Keratinocyte (primary cell): Measurements from ENCODE around the gene BTG1. TPM values are rescaled to one million over a fixed set of nuclear protein-coding genes. Genes with fewer than 3 reads are reported as not detected.

Source experiments
- DNase-seq: peaks from one replicate; pipeline ENCODE4 v3.0.0-alpha.2; 2011; ENCODE audit warnings: low read depth, missing footprints, low spot score
- FAIRE-seq: peaks from 2 replicates; lab custom pipeline; 2011; peaks lifted over from hg19 to GRCh38; lab: Jason Lieb, UNC
- H2AFZ ChIP-seq: 2 replicates; pipeline ENCODE4 v1.6.0; 2012; ENCODE audit warnings: low read length, control low read depth, inconsistent platforms; ENCODE audit not compliant: control insufficient read depth
- H3K27ac ChIP-seq: 2 replicates; pipeline ENCODE4 v1.5.1; 2011; ENCODE audit warnings: low read length; ENCODE audit not compliant: control insufficient read depth, insufficient read depth
- H3K27me3 ChIP-seq: 3 replicates; pipeline ENCODE4 v1.6.0; 2011; ENCODE audit warnings: low read length; ENCODE audit not compliant: control insufficient read depth, insufficient read depth; ENCODE audit errors: extremely low read depth
- H3K36me3 ChIP-seq, 2 experiments: 2 replicates in 1 of 2; 3 replicates in 1 of 2; pipeline ENCODE4 v1.5.1; 2011; ENCODE audit warnings: low read length in 2 of 2, mild to moderate bottlenecking in 1 of 2; ENCODE audit not compliant: control insufficient read depth in 2 of 2, insufficient read depth in 2 of 2; ENCODE audit errors: extremely low read depth in 1 of 2
- H3K4me1 ChIP-seq: 3 replicates; pipeline ENCODE4 v1.5.1; 2011; ENCODE audit warnings: low read length; ENCODE audit not compliant: control insufficient read depth, insufficient read depth; ENCODE audit errors: extremely low read depth
- H3K4me2 ChIP-seq: 3 replicates; pipeline ENCODE4 v1.6.0; 2011; ENCODE audit warnings: low read depth, low read length; ENCODE audit not compliant: control insufficient read depth, insufficient read depth; ENCODE audit errors: extremely low read depth
- H3K4me3 ChIP-seq, 3 experiments: fragments of 200-600 bp in 1 of 3; sonication (generic) in 1 of 3; 2 replicates in 2 of 3; 3 replicates in 1 of 3; pipeline ENCODE4 v1.5.1; 2011 to 2016; ENCODE audit warnings: low read length in 3 of 3, mild to moderate bottlenecking in 3 of 3, control low read depth in 2 of 3, inconsistent platforms in 1 of 3, low read depth in 1 of 3, mixed read lengths in 1 of 3, mixed run types in 1 of 3, moderate library complexity in 1 of 3; ENCODE audit not compliant: control insufficient read depth in 2 of 3, insufficient read depth in 2 of 3; ENCODE audit errors: extremely low read depth in 1 of 3
- H3K79me2 ChIP-seq: 2 replicates; pipeline ENCODE4 v1.6.0; 2012; ENCODE audit warnings: low read length; ENCODE audit not compliant: control insufficient read depth, insufficient read depth
- H3K9ac ChIP-seq: 3 replicates; pipeline ENCODE4 v1.6.0; 2011; ENCODE audit warnings: low read length; ENCODE audit not compliant: control insufficient read depth, insufficient read depth; ENCODE audit errors: extremely low read depth
- H3K9me1 ChIP-seq: 3 replicates; pipeline ENCODE4 v1.6.0; 2011; ENCODE audit warnings: low read length; ENCODE audit not compliant: control insufficient read depth, insufficient read depth; ENCODE audit errors: extremely low read depth
- H3K9me3 ChIP-seq: 2 replicates; pipeline ENCODE4 v1.5.1; 2012; ENCODE audit warnings: low read depth, low read length; ENCODE audit not compliant: control insufficient read depth
- H4K20me1 ChIP-seq: 3 replicates; pipeline ENCODE4 v1.6.0; 2011; ENCODE audit warnings: low read length; ENCODE audit not compliant: control insufficient read depth, insufficient read depth; ENCODE audit errors: extremely low read depth
- EZH2 ChIP-seq: IDR thresholded peaks from one replicate; pipeline ENCODE4 v1.6.1; 2012; ENCODE audit warnings: inconsistent platforms, mild to moderate bottlenecking, low read length, moderate library complexity
- dilution Hi-C: fragments of 300-500 bp; cut with MboI; formaldehyde crosslinking; loops from one replicate; pipeline ENCODE4 v1.7.0; 2020; ENCODE audit warnings: low sequenced_read_pairs; ENCODE audit not compliant: extremely low pct_ligation_motif_present
- polyA plus RNA-seq, 5 experiments: library from polyadenylated mRNA; depleted of rRNA in 3 of 5; stranded (reverse) in 3 of 5; stranded (forward) in 1 of 5; unstranded in 1 of 5; fragments of >200 nt; gene quantifications; 1 replicate in 1 of 5; 2 replicates in 3 of 5; 3 replicates in 1 of 5; pipeline versions ENCODE4 v1.2.1 to v1.2.3, GENCODE V29; 2011 to 2012; ENCODE audit warnings: missing spikeins in 2 of 5, low read depth in 1 of 5, low replicate concordance in 1 of 5
- TF ChIP-seq, protein P1 (sequence below), 3 experiments: IDR thresholded peaks in 1 of 3; conservative IDR thresholded peaks in 1 of 3; optimal IDR thresholded peaks in 1 of 3; 2 replicates in 2 of 3; 3 replicates in 1 of 3; pipeline versions ENCODE3 to v1.5.1; 2011; ENCODE audit warnings: low read length in 3 of 3, mild to moderate bottlenecking in 3 of 3, moderate library complexity in 2 of 3, control low read depth in 1 of 3, inconsistent platforms in 1 of 3; ENCODE audit not compliant: insufficient read depth in 2 of 3; ENCODE audit errors: extremely low read depth in 1 of 3

Gene BTG1
- polyA plus RNA-seq, 1 donor (not counting 4 experiments of a cell fraction or from before 2014, with no cell fraction given): 40.7 TPM

DNA sequence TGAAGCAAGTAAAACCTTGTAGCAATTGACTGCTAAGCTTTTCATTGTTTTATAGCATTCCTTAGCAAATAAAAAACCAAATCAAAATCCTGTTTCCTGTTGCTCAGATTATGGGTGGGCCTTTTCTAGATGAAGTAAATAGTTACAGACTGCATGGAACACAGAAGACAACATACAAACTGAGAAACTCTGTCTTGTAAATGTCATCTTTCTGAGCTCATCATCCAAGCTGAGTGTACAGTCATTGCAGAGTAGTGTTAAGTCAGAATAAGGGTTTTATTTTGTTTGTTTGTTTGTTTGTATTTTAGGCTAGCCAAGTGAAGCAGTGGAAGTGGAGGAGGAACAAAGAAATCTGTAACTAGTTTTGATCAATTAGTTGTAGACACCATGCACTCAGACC is 24.4 kb upstream of the BTG1 start:
- H3K4me2 ChIP-seq: no peak overlapping the region
- H3K36me3 ChIP-seq: no peaks in the 10 kb centered on the region
- H3K4me1 ChIP-seq: no peaks in the 10 kb centered on the region
- FAIRE-seq: no peak
- H3K9me1 ChIP-seq: no peaks in the 10 kb centered on the region
- H3K27me3 ChIP-seq: no peaks in the 10 kb centered on the region
- TF ChIP-seq EZH2: no peak
- TF ChIP-seq, protein P1, sequence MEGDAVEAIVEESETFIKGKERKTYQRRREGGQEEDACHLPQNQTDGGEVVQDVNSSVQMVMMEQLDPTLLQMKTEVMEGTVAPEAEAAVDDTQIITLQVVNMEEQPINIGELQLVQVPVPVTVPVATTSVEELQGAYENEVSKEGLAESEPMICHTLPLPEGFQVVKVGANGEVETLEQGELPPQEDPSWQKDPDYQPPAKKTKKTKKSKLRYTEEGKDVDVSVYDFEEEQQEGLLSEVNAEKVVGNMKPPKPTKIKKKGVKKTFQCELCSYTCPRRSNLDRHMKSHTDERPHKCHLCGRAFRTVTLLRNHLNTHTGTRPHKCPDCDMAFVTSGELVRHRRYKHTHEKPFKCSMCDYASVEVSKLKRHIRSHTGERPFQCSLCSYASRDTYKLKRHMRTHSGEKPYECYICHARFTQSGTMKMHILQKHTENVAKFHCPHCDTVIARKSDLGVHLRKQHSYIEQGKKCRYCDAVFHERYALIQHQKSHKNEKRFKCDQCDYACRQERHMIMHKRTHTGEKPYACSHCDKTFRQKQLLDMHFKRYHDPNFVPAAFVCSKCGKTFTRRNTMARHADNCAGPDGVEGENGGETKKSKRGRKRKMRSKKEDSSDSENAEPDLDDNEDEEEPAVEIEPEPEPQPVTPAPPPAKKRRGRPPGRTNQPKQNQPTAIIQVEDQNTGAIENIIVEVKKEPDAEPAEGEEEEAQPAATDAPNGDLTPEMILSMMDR (optimal IDR thresholded peaks at IDR 0.05 in 1 of 3, IDR thresholded peaks at IDR 0.05 in 1 of 3, conservative IDR thresholded peaks at IDR 0.05 in 1 of 3; ENCODE audit: extremely low read depth in 1 of 3, insufficient read depth in 2 of 3, low read length in 3 of 3): no peak
- no peak overlapping the region for H3K4me3 ChIP-seq
- H3K79me2 ChIP-seq: no peaks in the 10 kb centered on the region
- no peak overlapping the region for H3K9ac ChIP-seq
- no peaks in the 10 kb centered on the region for H4K20me1 ChIP-seq
- H3K9me3 ChIP-seq: no peaks in the 10 kb centered on the region
- H3K27ac ChIP-seq: no peak overlapping the region
- no peak for DNase-seq
- no peak overlapping the region for H2AFZ ChIP-seq
- dilution Hi-C loops: no loop called here

DNA sequence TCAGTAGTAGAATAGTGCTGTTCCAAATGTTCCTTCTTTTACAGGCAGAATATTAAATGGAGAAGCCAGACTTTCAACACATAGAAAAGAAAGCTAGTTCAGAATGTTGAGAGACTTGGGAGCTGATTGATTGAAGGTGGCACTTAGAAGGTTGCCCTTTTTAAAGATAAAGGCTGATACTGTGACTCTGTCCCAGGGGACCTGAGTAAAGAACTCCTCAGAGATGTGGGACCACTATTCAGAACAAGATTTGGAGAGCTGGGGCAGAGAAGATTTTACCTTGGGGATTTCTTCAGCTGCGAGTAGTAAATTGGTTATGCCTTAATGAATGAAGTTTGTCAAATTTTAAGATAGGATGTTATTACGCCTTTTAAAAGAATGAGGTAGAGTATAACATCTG is 21.4 kb upstream of the BTG1 start:
- TF ChIP-seq, protein P1 (optimal IDR thresholded peaks at IDR 0.05 in 1 of 3, IDR thresholded peaks at IDR 0.05 in 1 of 3, conservative IDR thresholded peaks at IDR 0.05 in 1 of 3; ENCODE audit: extremely low read depth in 1 of 3, insufficient read depth in 2 of 3, low read length in 3 of 3): no peak
- TF ChIP-seq EZH2: no peak
- dilution Hi-C loops: no loop called here

More for the DNA sequence above, 21.4 kb upstream of the BTG1 start:
- H3K79me2 ChIP-seq: no peaks in the 10 kb centered on the region
- no peaks in the 10 kb centered on the region for H4K20me1 ChIP-seq
- H3K4me2 ChIP-seq: no peak overlapping the region
- H2AFZ ChIP-seq: no peak overlapping the region
- no peaks in the 10 kb centered on the region for H3K9me3 ChIP-seq
- H3K4me3 ChIP-seq: no peak overlapping the region
- no peak overlapping the region for H3K9ac ChIP-seq
- no peaks in the 10 kb centered on the region for H3K27me3 ChIP-seq
- FAIRE-seq (no peak), DNase-seq (no peak)
- no peaks in the 10 kb centered on the region for H3K9me1 ChIP-seq
- no peaks in the 10 kb centered on the region for H3K36me3 ChIP-seq
- no peaks in the 10 kb centered on the region for H3K4me1 ChIP-seq
- H3K27ac ChIP-seq: no peak overlapping the region
